ENCODE measurements around the gene MPDU1.

The MPDU1 gene

GRCh38 chr17:7560172-7561027 lies 23.3 kb upstream of the MPDU1 start:
- Histone ChIP-seq H3K9me3 (ENCODE audit: severe bottlenecking) (no peaks in the 10 kb centered on the region), H3K36me3 (ENCODE audit: low read depth) (peaks cover 17% of the 10 kb centered on the region), H3K27me3 (ENCODE audit: insufficient read depth, poor library complexity, severe bottlenecking) (no peaks in the 10 kb centered on the region), H3K4me3 (ENCODE audit: severe bottlenecking) (peak overlapping the region; percentile 58), H3K4me1 (ENCODE audit: insufficient read depth, poor library complexity, severe bottlenecking) (peaks cover 17% of the 10 kb centered on the region), H3K27ac (ENCODE audit: poor library complexity, severe bottlenecking) (peak overlapping the region; percentile 76)
- no peak for DNase-seq (ENCODE audit: low spot score)
- no peak for TF ChIP-seq CTCF (IDR thresholded peaks at IDR 0.05; ENCODE audit: poor library complexity, severe bottlenecking)
- peak; percentile 52 for ATAC-seq (ENCODE audit: low read depth)

DNA sequence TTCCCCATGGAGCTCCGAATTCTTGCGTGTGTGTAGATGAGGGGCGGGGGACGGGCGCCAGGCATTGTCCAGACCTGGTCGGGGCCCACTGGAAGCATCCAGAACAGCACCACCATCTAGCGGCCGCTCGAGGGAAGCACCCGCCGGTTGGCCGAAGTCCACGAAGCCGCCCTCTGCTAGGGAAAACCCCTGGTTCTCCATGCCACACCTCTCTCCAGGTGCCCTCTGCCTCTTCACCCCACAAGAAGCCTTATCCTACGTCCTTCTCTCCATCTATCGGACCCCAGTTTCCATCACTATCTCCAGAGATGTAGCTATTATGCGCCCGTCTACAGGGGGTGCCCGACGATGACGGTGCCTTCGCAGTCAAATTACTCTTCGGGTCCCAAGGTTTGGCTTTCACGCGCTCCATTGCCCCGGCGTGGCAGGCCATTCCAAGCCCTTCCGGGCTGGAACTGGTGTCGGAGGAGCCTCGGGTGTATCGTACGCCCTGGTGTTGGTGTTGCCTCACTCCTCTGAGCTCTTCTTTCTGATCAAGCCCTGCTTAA lies 22.6 kb upstream of the MPDU1 start:
- peak; percentile 93 for TF ChIP-seq CTCF (IDR thresholded peaks at IDR 0.05; ENCODE audit: poor library complexity, severe bottlenecking)
- ATAC-seq (ENCODE audit: low read depth) (peak; percentile 70), DNase-seq (ENCODE audit: low spot score) (peak; percentile 90)
- Histone ChIP-seq H3K9me3 (ENCODE audit: severe bottlenecking) (no peaks in the 10 kb centered on the region), H3K27ac (ENCODE audit: poor library complexity, severe bottlenecking) (peak overlapping the region; percentile 76), H3K4me3 (ENCODE audit: severe bottlenecking) (peak overlapping the region; percentile 58), H3K27me3 (ENCODE audit: insufficient read depth, poor library complexity, severe bottlenecking) (no peaks in the 10 kb centered on the region), H3K4me1 (ENCODE audit: insufficient read depth, poor library complexity, severe bottlenecking) (peaks cover 17% of the 10 kb centered on the region), H3K36me3 (ENCODE audit: low read depth) (peaks cover 23% of the 10 kb centered on the region)

DNA sequence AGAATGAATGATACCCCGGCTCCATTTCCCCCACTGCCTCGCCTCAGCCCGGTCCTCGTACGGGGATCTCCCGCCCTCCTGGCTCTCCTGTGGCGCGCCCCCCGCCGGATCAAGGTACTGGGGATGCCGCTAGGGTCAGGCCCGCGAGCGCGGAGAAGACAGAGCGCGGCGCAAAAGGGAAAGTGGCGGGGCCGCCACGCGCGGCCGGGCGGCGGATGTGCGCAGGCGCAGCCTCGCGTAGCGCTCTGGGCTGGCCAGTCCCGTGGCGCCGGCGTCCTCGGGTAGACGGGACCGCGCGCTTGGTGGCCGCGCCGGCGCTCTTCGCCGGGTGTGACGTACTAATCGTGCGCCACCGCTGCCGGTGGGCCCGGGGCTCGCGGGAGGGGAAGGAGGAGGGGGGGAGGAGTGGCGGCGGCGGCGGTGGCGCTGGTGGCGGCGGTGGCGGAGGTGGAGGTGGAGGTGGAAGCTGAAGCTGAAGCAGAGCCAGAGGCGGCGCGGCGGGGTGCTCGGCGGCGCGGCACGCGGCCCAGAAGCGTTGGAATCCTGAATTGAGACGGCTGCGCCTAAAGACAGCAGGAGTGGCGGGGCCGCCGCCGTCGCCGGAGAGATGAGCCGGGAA lies 22.0 kb upstream of the MPDU1 start, which contains the start of gene SENP3:
SENP3 (plus strand) TSS at position 331 of the 619 bp plus-strand sequence. CDS start 1,158 bp downstream, outside the sequence.
- H3K4me1 ChIP-seq (ENCODE audit: insufficient read depth, poor library complexity, severe bottlenecking) = peaks cover 17% of the 10 kb centered on the region

DNA sequence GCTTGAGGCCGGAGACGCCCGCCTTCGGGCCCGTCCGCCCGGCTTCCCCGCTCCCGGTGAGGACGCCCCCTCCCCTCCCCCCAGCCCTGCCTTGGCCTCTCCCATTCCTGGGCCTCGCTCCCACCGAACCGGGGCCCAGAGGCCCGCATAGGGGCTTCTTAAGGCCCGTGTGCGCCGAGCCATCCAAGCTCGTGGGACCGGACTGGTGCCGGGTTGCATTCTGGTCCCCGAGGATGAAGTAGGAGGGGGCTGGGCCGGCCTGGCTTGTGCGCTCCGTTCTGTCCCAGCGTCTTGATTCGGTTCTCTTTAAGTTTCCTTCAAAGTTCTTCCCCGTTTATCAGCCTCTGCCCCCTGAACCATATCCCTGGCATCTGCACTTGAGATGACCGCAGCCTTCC lies 21.4 kb upstream of the MPDU1 start:
- peak overlapping the region; percentile 76 for H3K27ac ChIP-seq (ENCODE audit: poor library complexity, severe bottlenecking)
- DNase-seq (ENCODE audit: low spot score) = no peak

More for the DNA sequence above, 22.0 kb upstream of the MPDU1 start, which contains the start of gene SENP3:
- H3K36me3 ChIP-seq (ENCODE audit: low read depth) = peaks cover 28% of the 10 kb centered on the region
- peak within 1 kb of the TSS; percentile 76 for H3K27ac ChIP-seq (ENCODE audit: poor library complexity, severe bottlenecking)
- H3K27me3 ChIP-seq (ENCODE audit: insufficient read depth, poor library complexity, severe bottlenecking) = no peaks in the 10 kb centered on the region
- TF ChIP-seq CTCF (IDR thresholded peaks at IDR 0.05; ENCODE audit: poor library complexity, severe bottlenecking) = no peak
- ATAC-seq (ENCODE audit: low read depth) = peak; percentile 67
- DNase-seq (ENCODE audit: low spot score) = peak; percentile 92
- no peaks in the 10 kb centered on the region for H3K9me3 ChIP-seq (ENCODE audit: severe bottlenecking)
- H3K4me3 ChIP-seq (ENCODE audit: severe bottlenecking) = peak within 1 kb of the TSS; percentile 58

More for the DNA sequence above, 21.4 kb upstream of the MPDU1 start:
- Histone ChIP-seq H3K36me3 (ENCODE audit: low read depth) (peaks cover 33% of the 10 kb centered on the region), H3K9me3 (ENCODE audit: severe bottlenecking) (no peaks in the 10 kb centered on the region), H3K27me3 (ENCODE audit: insufficient read depth, poor library complexity, severe bottlenecking) (no peaks in the 10 kb centered on the region), H3K4me1 (ENCODE audit: insufficient read depth, poor library complexity, severe bottlenecking) (peaks cover 17% of the 10 kb centered on the region), H3K4me3 (ENCODE audit: severe bottlenecking) (peak overlapping the region; percentile 58)
- no peak for TF ChIP-seq CTCF (IDR thresholded peaks at IDR 0.05; ENCODE audit: poor library complexity, severe bottlenecking)
- ATAC-seq (ENCODE audit: low read depth) = no peak
